Heart left ventricle (tissue), 13 donors: Measurements from ENCODE around the gene KLRC1.

Experiments used
- POLR2A ChIP-seq, 2 donors: fragments of 450-650 bp; IDR thresholded peaks; one replicate each; pipeline ENCODE4 v1.6.1; 2017; ENCODE audit warnings: antibody characterized with exemption in 2 of 2, mild to moderate bottlenecking in 2 of 2, moderate library complexity in 2 of 2
- TF ChIP-seq, protein P1 (sequence below), 12 donors: fragments of 200-600 bp; sonication (generic) in 4 of 12; IDR thresholded peaks; one replicate each; pipeline versions ENCODE4 v1.5.0 to v1.8.0; 2018 to 2022; ENCODE audit warnings: antibody characterized with exemption in 12 of 12, mild to moderate bottlenecking in 5 of 12
- donor health status: ischemic (EF 13 %, LVEDD 7.1; RV severe dilation, severe dysfunction).
- donor health status: DM: no; HTN: yes; CAD: no.
- donor health status: DM: no; HTN: no; CAD: no.
- donor health status: ischemic (EF 25% LVEDD 6.9; RV normal size, moderate dysfunction).
- donor health status: ischemic (EF 25% LVEDD 5.7; RV mildly dilated, moderate dysfunction).
- donor health status: ischemic (EF 35%, LVEDD 5.7; RV mildly dilated, moderate dysfunction).
- donor health status: nonischemic (EF 11% LVEDD 7.7; RV severe dilation, severe dysfunction).
- donor health status: DM: yes; HTN: yes; CAD: no.
- donor health status: PGD.
- donor health status: ischemic (EF 29% LVEDD 5.4; RV normal size, mild dysfunction).
- donor health status: nonischemic (EF 23%, LVEDD 6.1; RV moderate dilation, normal function).

DNA sequence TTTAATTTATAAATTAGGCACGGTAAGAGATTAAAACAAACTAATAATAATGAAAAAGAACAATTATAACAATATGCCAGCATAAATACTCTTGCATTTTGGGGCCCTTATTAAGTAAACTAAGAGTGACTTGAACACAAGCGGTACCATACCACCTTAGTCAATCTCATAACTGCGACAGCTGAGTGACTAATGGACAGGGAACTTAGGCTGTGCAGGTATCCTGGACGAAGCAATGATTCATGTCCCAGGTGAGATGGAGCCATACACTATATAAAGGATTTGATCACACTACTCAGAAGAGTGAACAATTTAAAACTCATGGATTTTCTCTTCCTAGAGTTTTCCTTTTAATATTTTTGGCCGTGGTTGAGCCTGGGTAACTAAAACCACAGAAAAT, 47.9 kb downstream of the KLRC1 start:
- no peak for TF ChIP-seq POLR2A (IDR thresholded peaks at IDR 0.05)
- TF ChIP-seq, protein P1, sequence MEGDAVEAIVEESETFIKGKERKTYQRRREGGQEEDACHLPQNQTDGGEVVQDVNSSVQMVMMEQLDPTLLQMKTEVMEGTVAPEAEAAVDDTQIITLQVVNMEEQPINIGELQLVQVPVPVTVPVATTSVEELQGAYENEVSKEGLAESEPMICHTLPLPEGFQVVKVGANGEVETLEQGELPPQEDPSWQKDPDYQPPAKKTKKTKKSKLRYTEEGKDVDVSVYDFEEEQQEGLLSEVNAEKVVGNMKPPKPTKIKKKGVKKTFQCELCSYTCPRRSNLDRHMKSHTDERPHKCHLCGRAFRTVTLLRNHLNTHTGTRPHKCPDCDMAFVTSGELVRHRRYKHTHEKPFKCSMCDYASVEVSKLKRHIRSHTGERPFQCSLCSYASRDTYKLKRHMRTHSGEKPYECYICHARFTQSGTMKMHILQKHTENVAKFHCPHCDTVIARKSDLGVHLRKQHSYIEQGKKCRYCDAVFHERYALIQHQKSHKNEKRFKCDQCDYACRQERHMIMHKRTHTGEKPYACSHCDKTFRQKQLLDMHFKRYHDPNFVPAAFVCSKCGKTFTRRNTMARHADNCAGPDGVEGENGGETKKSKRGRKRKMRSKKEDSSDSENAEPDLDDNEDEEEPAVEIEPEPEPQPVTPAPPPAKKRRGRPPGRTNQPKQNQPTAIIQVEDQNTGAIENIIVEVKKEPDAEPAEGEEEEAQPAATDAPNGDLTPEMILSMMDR (IDR thresholded peaks at IDR 0.05) = no peak
